NCI-H524 (cell line): ENCODE results near the gene TCTN2.

Experiments
- DNase-seq, 2 experiments: peaks; one replicate each; lab custom pipeline; 2025; lab: John Stamatoyannopoulos, UW

The TCTN2 gene

GRCh38 chr12:123686636-123687190 is 15.8 kb downstream of the TCTN2 start:
- no peak for DNase-seq

GRCh38 chr12:123690191-123690840 is 19.4 kb downstream of the TCTN2 start:
- DNase-seq: no peak

- DNase-seq: no peak
Observed at GRCh38 chr12:123696207-123696606, 25.3 kb downstream of the TCTN2 start.

GRCh38 chr12:123696646-123697045 is 25.7 kb downstream of the TCTN2 start:
- no peak for DNase-seq

GRCh38 chr12:123705935-123706334 is 35.0 kb downstream of the TCTN2 start:
- peak in 1 of 2 experiments; percentile 15 for DNase-seq

- DNase-seq: no peak
Observed at GRCh38 chr12:123707466-123707865, 36.6 kb downstream of the TCTN2 start.

- peak in 1 of 2 experiments; percentile 14 for DNase-seq
Observed at GRCh38 chr12:123712780-123713319, 41.9 kb downstream of the TCTN2 start.

GRCh38 chr12:123713398-123713797 is 42.5 kb downstream of the TCTN2 start:
- DNase-seq: no peak

- DNase-seq: no peak
Observed at GRCh38 chr12:123713823-123714585, 43.1 kb downstream of the TCTN2 start.

- no peak for DNase-seq
Observed at GRCh38 chr12:123715195-123715594, 44.3 kb downstream of the TCTN2 start.

- DNase-seq: no peak
Observed at GRCh38 chr12:123717350-123717749, 46.4 kb downstream of the TCTN2 start.

GRCh38 chr12:123720141-123720814 is 49.4 kb downstream of the TCTN2 start:
- DNase-seq: no peak

GRCh38 chr12:123721245-123721644 is 50.3 kb downstream of the TCTN2 start:
- DNase-seq: no peak

- DNase-seq: no peak
Observed at GRCh38 chr12:123723011-123723410, 52.1 kb downstream of the TCTN2 start.

GRCh38 chr12:123723765-123724164 is 52.9 kb downstream of the TCTN2 start:
- DNase-seq: no peak

GRCh38 chr12:123726244-123726643 is 55.3 kb downstream of the TCTN2 start:
- no peak for DNase-seq

- DNase-seq: no peak
Observed at GRCh38 chr12:123726962-123727361, 56.0 kb downstream of the TCTN2 start.

- DNase-seq: no peak
Observed at GRCh38 chr12:123727878-123728277, 57.0 kb downstream of the TCTN2 start.

GRCh38 chr12:123731596-123731995 is 60.7 kb downstream of the TCTN2 start:
- DNase-seq: no peak

- no peak for DNase-seq
Observed at GRCh38 chr12:123732251-123732650, 61.3 kb downstream of the TCTN2 start.

GRCh38 chr12:123733229-123733628 is 62.3 kb downstream of the TCTN2 start:
- no peak for DNase-seq

- DNase-seq: no peak
Observed at GRCh38 chr12:123734268-123734667, 63.4 kb downstream of the TCTN2 start.
